Anterior cingulate cortex (tissue), 58 donors: Measurements from ENCODE around the gene TMEM114.

ENCODE experiments used
- DNase-seq, 58 donors: peaks; one replicate each; lab custom pipeline; 2025; lab: John Stamatoyannopoulos, UW

The TMEM114 gene

GRCh38 chr16:8589900-8590688 is at the start of gene TMEM114:
TSS of gene TMEM114 (minus strand) at chr16:8590511. CDS start at chr16:8589838, 673 bp downstream.
- DNase-seq: no peak

- DNase-seq: no peak
These were observed 49.4 kb upstream of the TMEM114 start for GRCh38 chr16:8639694-8640093.

GRCh38 chr16:8634991-8635736 is 44.9 kb upstream of the TMEM114 start:
- DNase-seq: no peak

DNA sequence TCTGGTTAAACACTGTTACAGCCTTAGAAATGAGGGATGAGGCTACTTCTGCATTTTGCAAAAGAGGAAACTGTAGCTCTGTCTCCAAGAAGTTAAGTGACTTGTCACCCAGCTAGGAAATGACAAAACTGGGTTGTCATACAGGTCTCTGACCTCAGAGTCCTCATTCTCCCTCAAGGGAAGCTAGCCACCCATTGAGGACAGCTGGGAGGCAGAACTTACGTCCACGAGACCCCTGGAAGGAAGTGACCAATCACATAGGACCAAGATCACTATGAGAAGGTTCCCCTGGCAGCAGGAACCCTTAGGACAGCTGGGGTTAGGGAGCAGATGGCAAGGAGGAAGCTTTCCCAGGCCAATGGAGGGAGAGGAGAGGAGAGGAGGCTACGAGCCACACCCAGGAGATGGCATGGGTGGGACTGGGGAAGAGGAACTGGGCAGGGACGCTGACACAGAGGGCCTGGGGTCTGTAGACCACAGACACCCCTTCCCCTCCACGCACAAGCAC is 42.4 kb upstream of the TMEM114 start:
- DNase-seq: peak in 3 of 58 donors; percentile 2 to 24 (median 4)

GRCh38 chr16:8631818-8632465 is 41.6 kb upstream of the TMEM114 start:
- no peak for DNase-seq

DNA sequence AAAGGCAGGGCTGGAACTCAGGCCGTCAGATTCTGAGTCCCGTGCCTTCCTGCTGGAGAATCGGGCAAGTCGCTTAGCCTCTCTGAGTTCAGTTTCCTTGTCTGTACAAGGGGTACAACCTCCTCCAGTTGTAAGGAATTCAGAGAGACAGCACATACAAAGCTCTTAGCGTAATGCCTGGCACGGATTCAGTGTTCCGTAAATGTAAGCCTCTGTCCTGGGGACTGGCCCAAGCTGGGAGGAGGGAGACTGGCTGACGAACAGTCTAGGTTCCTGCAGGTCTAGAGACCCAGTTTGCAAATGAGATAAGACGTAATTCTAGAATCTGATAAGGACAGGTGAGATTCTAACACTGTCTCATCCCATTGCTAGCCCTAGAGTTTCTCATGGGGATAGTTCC is 41.1 kb upstream of the TMEM114 start:
- no peak for DNase-seq

DNA sequence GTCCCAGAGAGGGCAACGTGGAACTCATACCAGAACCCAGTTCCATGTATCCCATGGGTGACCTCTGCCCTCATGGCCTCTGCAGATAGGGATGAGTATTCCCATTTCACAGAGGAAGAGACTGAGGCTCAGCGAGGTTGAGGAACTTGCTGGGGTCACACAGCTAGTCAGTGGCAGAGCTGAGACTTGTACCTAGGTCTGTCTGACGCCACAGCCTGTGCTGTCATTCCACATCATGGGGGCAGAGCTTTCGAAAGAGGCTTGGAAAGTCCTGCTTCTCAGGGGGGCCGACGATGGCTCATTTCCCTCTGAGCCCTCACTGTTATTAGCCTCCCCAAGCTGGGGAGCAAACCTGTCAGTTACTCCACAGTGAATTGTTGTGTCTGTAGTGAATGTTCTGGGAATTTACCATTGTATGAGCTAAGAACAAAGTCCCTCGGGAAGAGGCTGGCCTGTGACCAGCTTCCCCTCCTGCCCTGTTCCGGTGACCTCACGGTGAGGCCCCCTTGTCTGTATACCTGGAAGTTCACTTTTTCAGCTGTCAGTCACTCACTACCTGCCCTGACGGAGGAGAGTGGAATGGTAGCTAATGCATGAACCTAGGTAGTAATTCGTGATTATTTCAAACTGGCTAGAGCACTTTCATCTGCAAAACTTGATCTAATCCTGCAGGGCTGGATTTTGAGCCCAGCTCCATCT is 40.1 kb upstream of the TMEM114 start:
- DNase-seq: no peak

DNA sequence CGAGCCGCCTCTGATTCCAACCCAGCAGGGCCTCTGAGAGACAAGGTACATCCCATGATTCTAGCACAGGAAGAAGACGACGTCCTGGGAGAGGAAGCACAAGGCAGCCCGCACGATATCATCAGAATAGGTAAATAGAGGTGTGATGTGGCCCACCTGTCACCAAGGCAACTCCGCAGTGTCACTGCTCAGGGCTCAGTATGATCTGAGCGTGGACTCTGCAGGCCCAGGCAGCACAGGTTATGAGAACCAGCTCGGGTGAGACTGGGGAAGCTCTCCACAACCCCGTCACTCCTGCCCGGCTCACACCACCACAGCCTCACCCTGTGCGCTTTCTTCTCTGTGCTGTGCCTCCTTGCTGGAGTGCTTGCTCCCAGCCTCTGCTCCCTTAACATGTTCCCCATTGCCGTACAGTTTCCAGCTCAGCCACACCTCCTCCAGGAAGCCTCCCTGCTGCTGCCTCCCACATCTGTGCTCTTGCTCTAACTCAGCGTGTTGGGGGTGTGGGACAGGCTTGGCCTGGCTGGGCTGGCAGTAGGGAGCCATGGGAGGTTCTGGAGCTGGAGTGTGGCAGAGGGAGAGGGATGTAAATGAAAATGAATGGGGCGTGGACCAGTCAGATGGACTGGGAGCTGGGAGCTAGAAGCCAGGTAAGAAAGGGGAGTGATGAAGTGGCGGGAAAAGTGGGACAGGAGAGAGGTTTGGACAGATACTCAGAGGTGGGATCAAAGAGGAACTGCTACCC is 38.8 kb upstream of the TMEM114 start:
- DNase-seq: no peak

GRCh38 chr16:8627456-8627855 is 37.1 kb upstream of the TMEM114 start:
- DNase-seq: no peak

DNA sequence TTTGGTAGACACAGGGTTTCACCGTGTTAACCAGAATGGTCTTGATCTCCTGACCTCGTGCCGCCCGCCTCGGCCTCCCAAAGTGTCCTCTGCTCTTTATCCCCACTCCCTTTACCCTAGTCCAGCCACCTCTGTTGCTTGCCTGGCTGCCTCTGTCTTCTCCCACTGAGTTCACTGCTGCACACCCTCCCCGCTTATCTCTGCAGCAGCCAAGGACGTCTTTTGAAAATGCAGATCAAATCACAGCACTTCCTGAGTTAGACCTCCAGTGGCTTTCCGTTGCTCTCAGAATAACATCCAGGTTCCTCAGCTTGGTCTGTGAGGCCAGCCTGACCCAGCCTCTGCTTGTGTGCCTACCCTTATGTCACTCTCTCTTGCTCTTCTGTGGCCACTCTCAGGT is 36.6 kb upstream of the TMEM114 start:
- DNase-seq: no peak

DNA sequence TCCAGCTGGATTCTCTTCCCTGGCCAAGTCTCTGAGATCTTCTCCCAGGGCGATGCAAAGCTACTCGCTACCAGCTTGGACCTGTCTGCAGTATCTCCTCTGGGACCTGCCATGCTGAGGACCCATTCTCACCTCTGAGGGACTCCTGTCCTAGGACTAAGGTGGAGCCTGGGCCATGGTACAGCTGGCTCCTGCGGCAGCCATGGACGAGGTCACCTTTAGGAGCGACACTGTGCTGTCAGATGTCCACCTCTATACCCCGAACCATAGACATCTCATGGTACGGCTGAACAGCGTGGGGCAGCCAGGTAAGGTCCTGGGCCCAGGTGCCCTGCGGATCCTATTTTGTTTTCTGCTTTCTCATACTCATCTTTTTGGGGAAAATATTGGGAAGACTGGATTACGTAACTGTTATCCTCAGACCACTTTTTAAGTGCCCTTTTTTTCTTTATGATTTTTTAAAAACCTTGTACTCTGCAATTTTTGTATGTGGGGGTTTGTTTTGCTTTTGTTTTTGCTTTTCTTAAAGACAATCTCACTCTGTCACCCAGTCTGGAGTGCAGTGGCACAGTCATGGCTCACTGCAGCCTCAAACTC is 35.3 kb upstream of the TMEM114 start:
- DNase-seq: no peak

DNA sequence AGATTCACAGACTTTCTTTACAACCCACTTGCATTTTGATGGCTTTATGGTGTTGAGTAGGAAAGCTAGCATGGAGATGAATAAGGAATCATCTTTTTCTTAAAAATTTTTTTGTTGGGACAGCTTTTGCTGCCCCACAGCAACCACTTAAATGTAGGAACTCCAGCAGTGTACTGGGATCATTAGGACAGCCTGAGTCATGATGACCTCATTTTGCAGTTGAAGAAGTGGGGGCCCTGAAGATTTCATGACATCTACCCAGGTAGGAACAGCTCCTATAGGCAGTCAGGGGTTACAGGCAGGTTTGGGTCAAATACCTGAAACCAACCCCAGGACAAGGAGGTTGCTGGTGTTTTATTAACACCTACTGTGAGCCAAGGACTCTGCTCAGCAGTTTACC is 33.3 kb upstream of the TMEM114 start:
- no peak for DNase-seq

DNA sequence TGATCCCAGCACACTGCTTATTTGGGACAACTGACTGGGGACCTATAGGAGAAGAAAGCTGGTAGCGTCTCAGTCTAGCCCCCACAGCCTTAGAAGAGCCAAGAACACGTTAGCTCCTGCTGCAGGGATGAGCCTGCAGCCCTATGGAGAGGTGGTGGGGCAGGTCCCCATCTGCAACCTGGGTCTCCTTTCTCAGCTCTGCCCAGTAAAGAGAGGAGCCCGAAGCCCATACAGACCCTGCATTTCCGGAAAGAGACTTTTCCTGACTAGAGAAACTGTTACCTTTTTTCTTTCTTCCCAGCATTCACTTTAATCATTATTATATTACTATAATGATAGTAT is 32.0 kb upstream of the TMEM114 start:
- DNase-seq: no peak

GRCh38 chr16:8621572-8622314 is 31.4 kb upstream of the TMEM114 start, which contains the start of gene METTL22:
TSS of gene METTL22 (plus strand) at chr16:8621698. CDS start at chr16:8625666, 3,968 bp downstream.
- DNase-seq: peak; percentile 19 to 94 (median 78)

DNA sequence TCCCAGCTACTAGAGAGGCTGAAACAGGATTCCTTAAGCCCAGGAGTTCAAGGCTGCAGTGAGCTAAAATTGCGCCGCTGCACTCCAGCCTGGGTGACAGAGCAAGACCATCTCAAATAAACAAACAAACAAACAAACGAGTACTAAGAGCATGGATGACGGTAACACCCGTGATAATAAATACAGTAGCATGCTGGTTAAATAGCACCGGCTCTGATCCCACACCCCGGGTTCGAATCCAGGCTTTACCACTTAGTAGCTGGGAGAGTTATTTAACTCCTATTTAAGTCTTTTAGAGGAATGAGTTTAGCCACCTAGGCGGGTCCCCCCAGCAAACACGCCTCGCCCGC is 30.9 kb upstream of the TMEM114 start:
- no peak for DNase-seq

DNA sequence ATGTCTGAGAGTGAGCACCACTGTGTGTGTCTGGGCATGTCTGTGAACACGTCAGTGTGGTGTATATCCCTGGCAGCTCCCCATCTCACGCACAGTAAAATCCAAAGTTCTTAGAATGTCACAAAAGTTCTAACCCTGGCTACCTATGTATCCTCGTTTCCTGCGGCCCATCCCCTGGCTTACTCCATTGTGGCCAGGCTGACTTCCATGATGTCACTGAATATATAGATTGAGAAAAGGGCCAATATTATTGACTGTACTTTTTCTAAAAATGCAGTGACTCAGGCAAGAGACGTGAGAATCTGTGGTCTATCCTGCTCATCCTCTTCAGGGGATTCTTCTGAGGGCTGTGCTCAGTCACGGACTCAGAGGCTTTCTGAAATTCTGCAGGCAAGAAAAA is 30.2 kb upstream of the TMEM114 start:
- DNase-seq: no peak

DNA sequence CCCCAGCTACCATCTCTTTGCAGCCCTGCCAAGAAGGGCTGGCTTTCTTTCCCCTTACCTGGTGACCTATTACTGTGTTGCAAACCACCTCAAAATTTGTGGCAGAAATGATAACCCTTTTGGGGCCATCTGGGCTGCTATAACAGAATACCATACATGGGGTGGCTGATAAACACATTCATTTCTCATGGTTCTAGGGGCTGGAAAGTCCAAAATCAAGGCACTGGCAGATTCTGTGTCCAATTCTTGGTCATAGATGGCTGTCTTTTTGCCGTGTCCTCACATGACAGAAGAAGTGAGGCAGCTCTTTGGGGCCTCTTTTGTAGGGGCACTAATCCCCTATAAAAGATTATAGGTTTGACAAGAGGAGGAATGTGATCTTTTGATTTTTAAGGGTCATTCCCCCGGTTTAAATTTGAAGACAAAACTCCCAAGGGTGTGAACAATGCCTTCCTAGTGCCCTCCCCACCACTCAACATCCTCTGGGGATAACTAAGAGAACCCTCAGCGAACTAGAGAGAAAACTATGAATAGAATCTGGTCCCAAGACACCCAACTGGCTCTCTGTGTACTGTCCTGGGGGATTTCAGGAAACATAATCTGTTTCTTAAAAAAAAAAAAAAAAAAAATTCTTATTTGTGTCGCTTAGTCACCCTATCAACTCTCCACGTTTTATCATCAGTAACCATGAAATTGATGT is 29.5 kb upstream of the TMEM114 start:
- no peak for DNase-seq

DNA sequence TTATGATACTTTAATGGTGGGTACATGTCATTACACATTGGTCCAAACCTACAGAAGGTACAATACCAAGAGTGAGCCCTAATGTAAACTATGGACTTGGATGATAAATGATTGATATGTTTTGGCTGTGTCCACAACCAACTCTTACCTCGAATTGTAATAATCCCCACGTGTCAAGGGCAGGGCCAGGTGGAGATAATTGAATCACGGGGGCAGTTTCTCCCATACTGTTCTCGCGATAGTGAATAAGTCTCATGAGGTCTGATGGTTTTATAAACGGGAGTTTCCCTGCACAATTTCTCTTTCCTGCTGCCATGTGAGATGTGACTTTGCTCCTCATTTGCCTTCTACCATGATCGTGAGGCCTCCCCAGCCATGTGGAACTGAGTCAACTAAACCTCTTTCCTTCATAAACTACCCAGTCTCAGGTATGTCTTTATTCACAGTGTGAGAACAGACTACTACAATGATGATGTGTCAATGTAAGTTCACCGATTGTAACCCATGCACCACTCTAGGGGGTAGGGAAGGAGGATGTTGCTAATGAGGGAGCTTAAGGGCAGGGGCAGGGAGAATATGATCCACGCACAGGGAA is 24.2 kb upstream of the TMEM114 start:
- no peak for DNase-seq
